ENCODE data around the gene CCM2.

- TF ChIP-seq CTCF (IDR thresholded peaks at IDR 0.05; ENCODE audit: insufficient read depth, low read depth, low read length), result no peak
- TF ChIP-seq EZH2 (IDR thresholded peaks at IDR 0.05; ENCODE audit: insufficient read depth, low read length), result no peak
These were observed 7.7 kb downstream of the CCM2 start for GRCh38 chr7:45007571-45008328.

Data from astrocyte (in vitro differentiated cells and primary cell).